ENCODE results near the gene CD99.
"Not testable (repeated sequence)": the region's sequence is repeated elsewhere in the genome, so short reads cannot be mapped to it uniquely, and the experiment has no call there.

CD99 gene

DNA sequence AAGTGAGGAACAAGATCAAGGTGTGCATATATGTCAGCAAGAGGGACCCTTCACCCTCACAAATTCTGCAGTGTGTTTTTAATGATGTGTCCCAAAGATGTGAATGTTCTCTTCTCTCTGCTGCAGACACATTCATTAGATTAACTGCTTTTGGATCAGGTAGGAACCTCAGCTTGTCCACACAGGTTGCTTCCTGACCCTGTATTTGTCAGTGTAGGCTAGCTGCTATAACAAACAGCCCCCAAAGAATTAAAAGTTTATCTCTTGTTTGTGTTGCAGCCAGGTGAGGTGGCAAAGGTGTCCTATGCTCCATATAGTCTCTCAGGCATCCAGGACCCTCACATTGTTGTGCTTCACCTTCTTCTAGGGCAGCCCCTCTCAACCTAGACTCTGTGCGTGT lies 78.5 kb downstream of the CD99 start:
- DNase-seq (ENCODE audit: low read depth in 2 of 2), result no peak

DNA sequence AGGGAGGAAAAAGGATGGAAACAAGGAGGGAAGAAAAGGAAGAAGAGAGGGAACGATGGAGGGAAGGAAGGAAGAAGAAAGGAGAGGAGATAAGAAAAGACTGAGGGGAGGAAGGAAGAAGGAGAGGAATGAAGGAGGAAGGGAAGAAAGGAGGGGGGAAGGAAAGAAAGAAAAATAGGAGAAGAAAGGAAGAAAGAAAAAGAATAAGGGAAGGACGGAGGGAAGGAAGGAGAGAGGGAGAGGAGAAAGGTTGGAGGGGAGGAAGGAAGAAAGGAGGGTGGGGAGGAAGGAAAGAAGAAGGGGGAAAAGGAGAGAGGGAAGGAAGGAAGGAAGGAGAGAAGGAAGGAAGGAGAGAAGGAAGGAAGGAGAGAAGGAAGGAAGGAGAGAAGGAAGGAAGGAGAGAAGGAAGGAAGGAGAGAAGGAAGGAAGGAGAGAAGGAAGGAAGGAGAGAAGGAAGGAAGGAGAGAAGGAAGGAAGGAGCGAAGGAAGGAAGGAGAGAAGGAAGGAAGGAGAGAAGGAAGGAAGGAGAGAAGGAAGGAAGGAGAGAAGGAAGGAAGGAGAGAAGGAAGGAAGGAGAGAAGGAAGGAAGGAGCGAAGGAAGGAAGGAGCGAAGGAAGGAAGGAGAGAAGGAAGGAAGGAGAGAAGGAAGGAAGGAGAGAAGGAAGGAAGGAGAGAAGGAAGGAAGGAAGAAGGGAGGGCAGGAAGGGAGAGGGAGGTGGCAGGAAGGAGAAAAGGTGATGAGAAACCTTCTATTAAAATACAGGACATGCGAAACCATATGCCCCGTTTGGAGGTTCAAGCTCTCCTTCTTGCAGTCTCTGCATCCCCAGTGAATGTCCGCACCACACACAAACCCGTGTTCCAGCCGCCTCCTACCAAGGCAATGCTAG lies 82.3 kb downstream of the CD99 start:
- DNase-seq (ENCODE audit: low read depth in 2 of 2), result not testable (repeated sequence)

DNA sequence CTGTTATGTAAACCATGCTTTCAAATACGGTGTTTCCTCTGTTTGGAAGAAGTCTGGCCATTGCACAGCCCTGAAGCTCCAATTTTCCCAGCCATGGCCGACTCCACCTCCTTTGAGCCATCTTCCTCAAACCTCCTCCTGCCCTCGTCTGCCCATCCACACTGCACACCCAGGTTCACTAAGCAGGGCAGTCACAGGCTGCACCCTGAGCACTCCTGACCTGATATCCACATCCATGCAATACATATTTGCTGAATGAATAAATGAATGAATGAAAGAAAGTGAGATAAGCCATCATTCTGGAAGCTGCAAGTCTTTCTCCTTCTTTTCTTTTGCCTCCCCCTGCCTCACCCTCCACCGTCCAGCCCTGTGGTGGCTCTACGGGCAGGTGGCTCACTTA lies 83.0 kb downstream of the CD99 start:
- DNase-seq (ENCODE audit: low read depth in 2 of 2), result no peak

DNA sequence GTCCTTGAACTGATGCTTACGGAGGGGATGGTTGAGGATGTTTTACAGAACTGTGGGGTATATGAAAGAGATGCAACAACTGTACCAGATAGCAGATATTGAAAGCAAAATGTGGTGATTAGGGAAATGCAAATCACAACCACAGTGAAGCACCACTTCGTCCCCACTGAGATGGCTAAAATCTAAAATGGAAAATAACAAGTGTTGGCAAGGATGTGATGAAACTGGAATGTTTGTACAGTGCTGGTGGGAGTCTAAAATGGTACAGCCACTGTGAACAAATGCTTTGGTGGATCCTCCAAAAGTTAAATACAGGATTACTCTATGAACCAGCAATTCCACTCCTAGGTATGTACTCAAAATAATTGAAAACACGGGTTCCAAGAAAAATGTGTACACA lies 83.7 kb downstream of the CD99 start:
- DNase-seq (ENCODE audit: low read depth in 2 of 2), result no peak

DNA sequence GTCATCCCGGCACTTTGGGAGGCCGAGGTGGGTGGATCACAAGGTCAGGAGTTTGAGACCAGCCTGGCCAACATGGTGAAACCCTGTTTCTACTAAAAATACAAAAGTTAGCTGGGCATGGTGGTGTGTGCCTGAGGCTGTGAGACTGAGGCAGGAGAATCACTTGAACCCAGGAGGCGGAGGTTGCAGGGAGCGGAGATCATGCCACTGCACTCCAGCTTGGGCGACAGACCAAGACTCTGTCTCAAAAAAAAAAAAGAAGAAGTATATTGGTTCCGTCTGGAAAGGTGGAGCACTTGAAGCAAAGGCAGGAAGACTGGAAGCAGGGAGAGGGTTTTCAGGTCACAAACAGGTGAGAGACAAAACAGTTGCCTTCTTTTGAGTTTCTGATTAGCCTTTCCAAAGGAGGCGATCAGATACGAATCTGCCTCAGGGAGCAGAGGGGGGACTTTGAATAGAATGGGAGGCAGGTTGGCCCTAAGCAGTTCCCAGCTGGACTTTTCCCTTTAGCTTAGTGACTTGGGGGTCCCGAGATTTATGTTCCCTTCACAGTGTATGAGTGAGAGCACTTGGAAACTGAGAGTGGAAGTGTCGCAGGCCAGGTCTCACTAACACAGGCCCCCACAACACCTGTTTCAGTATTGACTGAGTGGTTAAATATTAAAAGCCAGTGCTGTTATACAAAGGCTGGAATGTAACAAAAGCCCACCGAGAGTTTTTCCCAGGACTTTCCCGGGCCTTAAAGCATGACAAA lies 89.6 kb downstream of the CD99 start:
- not testable (repeated sequence) for DNase-seq (ENCODE audit: low read depth in 2 of 2)

DNA sequence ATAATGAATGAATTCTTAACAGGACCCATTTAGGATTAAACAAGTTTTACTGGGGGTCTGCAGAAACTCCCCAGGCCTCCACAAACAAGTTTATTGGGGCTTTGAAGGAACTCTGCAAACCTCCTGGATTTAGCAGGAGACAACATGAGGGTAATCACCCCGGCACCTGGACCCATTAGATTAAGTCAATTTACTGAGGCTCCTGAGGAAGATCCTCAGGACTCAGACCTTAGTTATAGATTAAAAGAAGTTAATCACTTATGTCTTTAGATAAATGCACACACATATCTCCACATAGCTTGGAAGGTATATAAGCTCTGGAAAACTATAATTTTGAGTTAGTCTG lies 90.1 kb downstream of the CD99 start:
- DNase-seq (ENCODE audit: low read depth in 2 of 2), result no peak

DNA sequence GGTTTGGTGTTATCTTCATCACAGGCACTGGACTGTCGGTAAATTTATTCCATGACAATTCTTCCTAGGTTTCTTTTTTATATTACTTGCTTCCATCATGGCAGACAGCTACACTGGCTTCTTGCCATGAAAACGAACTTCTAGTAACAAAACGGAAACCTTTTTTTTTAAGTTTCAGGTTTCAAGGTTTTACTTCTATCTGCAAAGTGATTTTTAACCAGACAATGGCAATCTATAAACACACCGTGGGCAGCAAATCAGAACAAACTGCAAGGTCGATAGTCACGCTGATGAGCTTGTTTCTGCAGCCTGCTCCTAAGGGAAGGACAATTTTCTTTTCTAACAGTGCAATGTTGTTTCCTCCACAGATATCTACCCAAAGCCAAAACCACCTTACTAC lies 90.6 kb downstream of the CD99 start:
- DNase-seq (ENCODE audit: low read depth in 2 of 2), result no peak

DNA sequence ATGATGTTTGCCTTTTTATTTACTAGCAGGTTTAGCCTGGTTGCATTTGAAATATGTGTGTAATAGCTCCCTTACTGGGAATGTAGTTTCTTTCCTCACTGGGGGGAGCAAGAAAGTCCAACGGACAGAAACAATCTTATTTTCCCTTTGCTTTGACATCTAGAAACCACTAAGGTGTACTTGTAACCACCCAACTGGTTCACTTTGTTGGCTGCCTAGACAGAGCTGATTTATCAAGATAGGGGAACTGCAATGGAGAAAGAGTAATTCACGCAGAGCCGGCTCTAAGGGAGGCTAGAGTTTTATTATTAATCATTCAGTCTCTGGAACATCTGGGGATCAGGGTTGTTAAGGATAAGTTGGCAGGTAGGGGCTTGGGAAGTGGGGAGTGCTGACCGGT lies 91.1 kb downstream of the CD99 start:
- no peak for DNase-seq (ENCODE audit: low read depth in 2 of 2)

DNA sequence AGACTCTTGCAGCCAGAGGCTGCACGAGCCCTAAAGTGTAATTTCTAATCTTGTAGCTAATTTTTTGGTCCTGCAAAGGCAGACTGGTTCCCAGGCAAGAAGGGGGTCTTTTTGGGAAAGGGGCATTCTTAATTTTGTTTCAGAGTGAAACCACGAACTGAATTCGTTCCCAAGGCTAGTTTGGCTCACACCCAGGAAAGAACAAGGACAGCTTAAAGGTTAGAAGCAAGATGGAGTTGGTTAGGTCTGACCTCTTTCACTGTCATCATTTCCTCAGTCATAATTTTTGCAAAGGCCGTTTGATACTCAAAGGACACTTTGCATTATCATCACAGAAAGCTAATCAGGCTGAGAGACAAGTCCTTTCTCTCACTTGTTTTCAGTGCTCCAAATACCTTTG lies 91.7 kb downstream of the CD99 start:
- DNase-seq (ENCODE audit: low read depth in 2 of 2), result no peak

DNA sequence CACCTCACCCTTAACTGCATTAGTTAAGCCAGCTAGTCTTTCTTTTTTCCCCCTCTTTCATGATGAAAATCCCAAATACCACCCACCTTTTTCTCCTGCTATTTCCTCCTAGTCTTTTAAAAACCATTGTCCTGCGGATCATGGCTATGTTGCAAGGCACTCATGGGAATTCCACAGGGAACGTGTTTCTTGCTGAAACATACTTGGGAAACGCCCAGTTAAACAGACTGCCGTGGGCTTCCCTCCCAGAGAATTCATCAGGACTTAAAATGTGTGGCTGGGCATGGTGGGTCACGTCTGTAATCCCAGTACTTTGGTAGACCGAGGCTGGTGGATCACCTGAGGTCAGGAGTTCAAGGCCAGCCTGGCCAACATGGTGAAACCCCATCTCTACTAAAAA lies 92.9 kb downstream of the CD99 start:
- no peak for DNase-seq (ENCODE audit: low read depth in 2 of 2)

DNA sequence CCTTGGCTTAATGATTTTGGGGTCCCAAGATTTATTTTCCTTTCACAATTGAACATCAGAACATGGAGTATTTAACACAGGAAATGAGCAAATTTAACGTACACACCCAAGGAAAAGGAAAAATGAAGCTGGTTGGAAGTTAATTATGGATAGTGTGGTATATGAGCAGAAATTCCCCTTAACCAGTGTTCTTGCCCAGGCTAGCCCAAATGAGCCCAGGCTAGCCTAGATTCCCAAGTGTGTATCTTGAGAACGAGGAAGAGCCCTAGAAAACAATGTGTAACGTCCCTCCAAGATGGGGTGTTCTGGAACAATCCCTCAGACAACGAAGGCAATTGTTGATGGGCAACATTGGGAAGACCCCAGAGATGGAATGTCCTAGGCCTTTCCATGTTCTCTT lies 94.4 kb downstream of the CD99 start:
- no peak for DNase-seq (ENCODE audit: low read depth in 2 of 2)

DNA sequence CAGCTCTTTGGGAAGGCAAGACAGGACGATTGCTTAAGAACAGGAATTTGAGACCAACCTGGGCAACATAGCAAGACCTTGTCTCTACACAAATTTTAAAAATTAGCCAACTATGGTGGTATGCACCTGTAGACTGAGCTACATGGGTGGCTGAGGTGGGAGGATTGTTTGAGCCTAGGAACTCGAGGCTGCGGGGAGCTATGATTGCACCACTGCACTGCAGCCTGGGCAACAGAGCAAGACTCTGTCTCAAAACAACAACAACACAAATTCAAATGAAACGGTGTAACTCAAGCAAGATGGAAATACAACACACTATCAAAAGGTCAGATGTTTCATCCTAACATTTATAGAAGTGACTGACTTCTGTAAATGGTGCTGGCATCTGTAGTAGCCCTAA lies 97.9 kb downstream of the CD99 start:
- no peak for DNase-seq (ENCODE audit: low read depth in 2 of 2)

DNA sequence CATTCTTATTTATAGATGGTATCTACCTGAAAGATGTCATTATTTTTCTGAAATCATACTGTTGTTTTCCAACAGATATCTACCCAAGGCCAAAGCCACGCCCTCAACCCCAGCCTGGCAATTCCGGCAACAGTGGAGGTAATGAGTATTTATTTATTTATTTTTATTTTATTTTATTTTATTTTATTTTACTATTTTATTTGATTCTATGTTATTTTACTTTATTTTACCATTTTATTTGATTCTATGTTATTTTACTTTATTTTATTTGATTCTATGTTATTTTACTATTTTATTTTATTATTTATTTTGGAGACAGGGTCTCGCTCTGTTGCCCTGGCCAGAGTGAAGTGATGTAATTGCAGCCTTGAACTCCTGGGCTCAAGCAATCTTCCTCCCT lies 98.5 kb downstream of the CD99 start:
- no peak for DNase-seq (ENCODE audit: low read depth in 2 of 2)

Measured in stimulated activated CD4-positive, alpha-beta T cell treated with anti-CD3 and anti-CD28 coated beads, Interleukin-1b, Interleukin-23, amount 100 ng/mL, for 4 hours (primary cell).